NCI-H1092 (cell line): ENCODE results near the gene MARCHF3.
"Not testable (repeated sequence)": the region's sequence is repeated elsewhere in the genome, so short reads cannot be mapped to it uniquely, and the experiment has no call there.

Source experiments
- DNase-seq: peaks from one replicate; lab custom pipeline; 2025; lab: John Stamatoyannopoulos, UW

The MARCHF3 gene

DNA sequence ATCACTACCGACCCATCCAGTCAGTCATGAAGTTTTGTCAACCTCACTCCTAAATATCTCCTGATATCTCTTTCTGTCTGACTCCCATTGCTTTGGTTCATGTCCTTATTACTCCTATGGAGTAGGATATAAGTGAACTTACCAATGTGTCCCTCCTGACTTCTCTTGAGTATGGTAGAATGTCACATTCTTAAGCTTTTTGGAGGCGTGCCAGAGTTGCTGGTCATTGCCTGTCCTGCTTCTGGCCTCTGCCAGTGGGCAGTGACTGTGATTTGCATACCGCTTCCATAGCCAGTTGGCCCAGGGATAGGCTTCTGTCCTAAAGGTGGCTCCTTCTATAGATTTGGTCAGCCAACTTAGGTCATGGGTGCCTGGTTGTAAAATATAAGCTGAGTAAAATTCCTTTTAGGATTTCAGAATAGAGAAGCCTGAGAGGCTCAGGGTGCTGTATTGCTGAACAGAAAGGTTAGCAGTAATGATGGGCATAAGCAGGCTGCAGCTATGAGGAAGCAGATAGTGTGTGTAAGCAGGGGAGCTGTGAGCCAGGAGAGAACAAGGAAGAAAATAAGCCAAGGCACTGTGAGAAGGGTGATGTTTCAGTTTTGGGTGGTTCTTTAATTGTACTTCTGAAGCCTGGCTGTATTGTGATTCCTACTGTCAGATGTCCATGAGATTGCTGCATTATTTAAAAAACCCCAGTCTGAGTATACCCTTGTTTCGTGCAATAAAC is 16.1 kb upstream of the MARCHF3 start:
- no peak for DNase-seq

DNA sequence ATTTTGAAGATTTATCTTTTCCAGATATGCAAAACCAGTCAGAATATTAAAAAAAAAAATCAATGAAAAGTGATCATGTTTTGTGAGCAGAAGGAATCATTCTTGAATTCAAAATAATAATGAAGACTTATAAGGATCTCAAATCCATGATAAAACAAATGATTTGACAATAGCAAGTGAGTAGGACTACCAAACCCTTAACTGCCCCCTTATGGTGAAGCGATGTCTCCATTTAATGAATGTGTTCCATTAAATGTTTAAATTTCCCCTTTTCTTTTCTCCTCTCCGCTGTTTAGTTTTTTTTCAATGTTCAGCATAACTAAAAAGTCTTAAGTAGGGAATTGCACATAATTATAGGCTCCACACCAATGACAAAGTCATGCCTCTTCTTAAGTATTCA is 12.2 kb upstream of the MARCHF3 start:
- DNase-seq: no peak

DNA sequence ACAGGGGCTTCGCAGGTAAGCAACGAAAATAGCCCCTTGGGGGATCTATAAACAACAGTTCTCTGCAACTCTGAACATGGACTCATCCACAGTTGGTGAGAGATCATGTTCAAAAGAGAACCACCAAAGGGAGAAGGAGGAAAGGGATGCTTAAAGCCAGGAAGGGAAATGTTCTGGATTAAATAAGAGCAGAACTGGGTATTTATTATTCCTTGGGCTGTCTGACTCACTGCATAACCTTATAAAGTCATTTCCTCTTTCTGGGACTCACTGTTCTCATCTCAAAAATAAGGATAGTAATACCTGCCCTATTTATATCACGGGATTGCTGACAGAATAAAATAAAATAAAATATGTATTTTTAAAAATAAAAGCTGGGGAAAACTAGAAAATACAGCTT is 11.2 kb upstream of the MARCHF3 start:
- no peak for DNase-seq

DNA sequence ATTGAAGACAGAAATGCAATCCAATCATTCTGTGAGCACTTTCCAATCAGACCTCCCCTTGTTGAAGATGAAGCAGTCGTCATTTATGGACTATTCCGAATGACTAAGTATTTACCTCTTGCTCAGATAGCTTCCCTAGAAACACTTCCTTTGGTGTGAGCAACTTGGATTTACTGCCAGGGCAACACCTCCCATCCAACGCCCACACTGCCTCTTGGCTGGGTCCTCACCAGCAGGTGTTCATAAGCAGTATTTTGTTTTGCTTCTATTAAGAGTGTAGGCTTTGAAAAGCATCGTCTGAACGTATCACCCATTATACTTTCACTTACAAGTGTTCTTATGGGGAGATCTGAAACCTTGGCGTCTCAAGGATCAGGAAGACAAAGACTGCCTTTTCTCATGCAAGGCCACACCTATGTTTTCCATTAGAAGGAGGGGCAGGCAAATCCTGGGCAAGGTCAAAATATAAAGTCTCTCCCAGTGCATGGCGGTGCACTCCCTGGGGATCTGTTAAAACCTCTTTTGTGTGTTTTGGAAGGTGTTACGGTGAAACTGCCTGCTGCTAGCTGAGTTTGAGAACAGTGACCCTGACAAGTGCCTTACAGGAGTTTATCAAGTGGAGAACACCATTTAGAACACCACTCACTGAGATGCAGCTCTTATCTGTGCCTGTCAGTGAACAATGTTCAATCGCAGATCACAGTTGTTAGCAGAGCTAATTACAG is 10.6 kb upstream of the MARCHF3 start:
- peak; percentile 30 for DNase-seq

DNA sequence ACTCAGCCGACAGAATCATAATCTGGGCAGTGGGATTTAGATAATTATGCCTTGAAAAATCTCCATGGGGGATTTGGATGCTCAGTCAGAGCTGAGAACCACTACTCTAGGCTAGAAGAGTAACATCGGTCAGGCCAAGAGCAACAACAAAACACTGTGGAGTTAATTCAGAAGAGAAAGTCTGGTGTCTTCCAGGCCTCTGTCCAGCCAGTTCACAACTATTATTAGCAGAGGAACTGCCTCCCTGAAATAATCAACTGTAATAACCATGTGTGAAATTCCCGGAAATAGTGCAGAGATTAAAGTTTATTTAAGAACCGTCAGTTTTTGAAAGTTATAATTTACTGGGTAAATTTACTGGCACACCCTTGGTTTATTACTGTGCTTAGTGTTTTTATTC is 8.2 kb upstream of the MARCHF3 start:
- no peak for DNase-seq

DNA sequence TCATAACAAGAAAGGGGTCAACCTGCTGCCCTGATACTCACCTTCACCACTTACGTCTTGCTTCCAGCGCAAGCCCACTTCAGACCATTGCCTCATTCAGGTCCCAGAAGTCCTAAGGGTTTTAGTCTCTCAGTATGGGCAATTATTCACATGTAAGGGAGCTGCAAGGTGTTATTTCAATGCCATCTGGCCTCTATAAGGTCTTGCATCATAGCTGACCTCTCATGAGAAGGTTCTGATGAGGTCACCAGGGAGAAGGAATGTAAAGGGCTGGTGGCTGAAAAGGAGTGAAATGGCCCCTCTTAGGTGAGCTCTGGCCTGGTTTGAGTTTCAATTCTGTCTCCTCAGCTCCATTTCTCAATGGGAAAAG is 1.5 kb upstream of the MARCHF3 start:
- DNase-seq: no peak

DNA sequence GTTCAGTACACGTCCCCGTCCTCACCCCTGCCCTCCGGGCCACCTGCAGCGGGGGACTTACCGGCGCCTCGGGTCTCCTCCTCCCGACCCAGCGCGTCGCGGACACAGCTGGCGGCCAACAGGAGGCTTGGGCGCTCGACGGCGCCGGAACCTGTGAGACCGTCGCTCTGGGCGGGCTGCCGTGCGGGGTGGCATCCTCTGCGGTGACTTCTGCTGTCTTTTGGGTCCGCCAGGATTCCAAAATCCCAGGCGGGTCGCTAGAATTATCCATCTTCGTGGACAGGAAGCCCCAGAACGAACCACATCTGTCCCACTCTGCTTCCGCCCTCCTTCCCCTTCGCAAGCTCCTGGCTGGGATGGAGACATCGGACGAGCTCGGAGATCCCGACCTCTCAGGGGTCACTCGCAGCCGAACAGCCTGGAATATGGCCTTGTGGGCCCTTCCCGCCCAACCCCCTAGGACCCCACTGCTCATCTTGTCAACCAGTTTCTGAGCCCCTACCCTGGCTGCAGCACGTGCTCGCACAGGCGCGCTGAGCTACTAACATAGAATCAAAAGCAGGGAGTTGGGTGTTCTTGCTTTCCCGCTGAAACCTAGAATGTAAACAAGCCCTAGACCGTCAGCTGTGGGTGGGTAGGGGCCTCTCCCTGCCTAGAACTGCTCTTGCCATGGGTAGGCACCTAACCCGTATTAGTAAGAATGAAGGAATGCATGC is 947 bp upstream of the MARCHF3 start:
- no peak for DNase-seq

DNA sequence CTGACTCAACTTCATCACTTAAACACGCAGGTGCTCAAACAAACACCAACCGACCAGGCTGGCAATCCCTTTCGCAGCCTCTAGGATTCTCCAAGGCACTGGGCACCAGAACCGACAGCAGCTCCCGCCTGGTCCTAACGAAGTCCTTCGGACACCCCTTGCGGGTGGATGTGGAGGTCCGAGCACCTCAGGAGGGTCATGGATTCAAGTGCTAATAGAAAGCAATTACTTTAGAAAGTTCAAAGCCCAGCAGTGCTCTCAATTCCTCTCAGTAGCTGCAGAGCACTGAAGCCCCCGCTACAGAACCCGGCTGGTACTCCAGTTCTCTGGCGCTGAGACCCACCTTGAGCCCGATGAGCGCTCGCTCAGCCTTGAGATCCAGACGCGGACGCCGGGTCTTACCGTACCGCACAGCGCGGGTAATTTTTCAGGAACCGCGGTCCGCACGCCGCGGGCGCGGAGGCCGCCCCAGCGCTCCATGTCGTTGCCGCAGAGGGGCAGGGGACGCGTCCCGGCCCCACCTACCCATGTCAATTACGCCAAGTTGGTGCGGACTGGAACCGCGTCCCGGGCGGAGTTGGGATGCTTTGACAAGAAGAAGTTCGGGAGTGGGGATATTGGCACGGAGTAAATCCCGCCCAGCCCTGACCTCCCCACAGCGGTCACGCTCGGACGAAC is 638 bp downstream of the MARCHF3 start:
- DNase-seq: peak; percentile 36

DNA sequence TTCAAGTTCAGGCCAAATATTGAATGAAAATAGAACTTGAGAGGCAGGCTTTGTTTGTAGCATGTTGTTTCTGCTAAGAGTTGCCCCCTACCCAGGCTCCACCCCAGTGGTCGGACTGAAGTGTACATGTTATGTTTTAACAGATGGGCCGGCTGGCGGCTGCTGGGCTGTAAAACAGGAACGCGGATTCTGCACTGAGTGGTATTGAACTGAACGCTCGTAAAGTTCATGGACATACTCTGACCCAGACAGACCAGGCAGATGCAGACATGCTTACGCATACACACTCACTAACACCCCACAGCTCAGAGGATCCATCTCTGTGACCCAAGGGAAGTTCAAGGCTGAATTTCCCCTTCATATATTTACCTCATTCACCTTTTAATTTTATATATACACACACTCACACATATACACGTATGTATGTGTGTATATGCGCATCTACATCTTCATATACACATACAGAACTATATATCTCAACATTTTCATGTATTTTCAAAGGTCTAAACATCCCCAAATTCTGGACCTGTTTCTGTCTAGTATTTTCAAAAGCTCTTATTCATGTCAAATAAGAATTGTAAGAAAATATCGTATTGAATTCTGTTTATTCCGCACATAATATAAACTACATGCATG is 1.4 kb downstream of the MARCHF3 start:
- DNase-seq: peak; percentile 13

DNA sequence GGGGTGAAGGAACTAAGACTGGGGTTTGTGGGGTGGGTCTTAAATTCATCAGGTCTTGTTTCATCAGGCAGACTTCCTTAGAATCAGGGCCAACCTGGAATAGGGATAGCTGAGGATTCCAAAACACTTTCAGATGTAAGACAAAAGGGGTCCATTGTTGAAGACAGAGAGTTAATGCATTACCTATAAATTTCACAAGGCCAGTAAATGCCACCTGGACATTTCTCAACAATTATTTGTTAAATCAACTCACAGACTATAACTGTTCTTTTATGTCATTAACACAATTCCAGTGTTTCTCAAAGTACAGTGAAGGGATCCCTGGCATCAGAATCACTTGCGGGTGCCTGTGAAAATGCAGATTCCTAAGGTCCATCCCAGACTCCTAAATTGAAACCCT is 2.8 kb downstream of the MARCHF3 start:
- no peak for DNase-seq

DNA sequence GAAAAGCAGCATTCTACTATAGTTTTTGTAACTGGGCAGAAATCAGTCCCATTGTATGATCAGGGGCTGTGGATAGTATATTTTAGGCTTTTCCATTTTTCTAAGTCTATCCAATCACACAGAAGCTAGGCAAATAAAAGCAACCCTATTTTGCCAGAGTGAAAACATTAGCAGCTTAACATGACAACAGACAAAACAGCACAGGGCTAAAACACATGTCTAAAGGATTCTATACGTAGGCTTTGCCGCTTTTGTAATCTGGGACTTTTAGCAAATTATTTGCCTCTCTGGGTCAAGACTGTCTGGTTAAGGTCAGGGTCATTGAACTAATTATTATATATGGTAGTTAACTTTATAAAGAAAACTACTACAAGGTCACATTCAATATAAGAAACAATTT is 4.2 kb downstream of the MARCHF3 start:
- DNase-seq: no peak

DNA sequence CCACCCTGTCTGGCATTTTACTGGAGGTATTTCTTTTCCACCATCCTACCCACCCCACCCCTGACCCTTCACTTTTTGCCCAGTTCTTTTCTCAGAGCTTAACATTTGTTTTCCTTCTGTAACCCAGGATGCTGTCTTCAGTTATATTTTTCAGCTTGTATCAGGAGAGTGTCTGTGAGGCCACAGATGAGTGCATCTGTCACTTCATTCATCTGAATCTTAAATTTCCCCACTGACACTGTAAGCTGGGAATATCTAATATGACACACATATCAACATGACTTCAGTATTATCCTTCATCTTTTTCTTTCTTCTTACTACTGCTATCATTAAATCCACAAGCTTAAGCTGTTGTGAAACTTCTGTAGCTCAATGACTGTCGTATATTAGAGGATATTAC is 4.9 kb downstream of the MARCHF3 start:
- no peak for DNase-seq

DNA sequence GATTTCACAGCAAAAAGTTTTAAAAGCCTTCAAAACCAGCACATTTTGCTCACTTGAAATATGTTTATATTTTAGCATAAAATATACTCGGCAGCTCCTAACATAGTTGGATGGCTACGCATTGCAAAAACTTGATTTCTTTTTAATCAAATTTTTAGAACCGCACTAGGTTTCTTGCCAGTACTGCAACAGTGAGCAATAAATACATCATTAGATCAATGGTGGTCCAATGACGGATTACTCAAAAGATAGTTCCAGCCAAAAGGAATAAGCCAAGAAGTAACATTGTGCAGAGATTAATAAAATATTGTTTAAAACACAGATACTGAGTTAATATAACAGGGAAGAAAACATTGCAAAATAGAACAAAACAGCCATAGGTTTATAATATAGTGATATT is 5.5 kb downstream of the MARCHF3 start:
- DNase-seq: no peak

DNA sequence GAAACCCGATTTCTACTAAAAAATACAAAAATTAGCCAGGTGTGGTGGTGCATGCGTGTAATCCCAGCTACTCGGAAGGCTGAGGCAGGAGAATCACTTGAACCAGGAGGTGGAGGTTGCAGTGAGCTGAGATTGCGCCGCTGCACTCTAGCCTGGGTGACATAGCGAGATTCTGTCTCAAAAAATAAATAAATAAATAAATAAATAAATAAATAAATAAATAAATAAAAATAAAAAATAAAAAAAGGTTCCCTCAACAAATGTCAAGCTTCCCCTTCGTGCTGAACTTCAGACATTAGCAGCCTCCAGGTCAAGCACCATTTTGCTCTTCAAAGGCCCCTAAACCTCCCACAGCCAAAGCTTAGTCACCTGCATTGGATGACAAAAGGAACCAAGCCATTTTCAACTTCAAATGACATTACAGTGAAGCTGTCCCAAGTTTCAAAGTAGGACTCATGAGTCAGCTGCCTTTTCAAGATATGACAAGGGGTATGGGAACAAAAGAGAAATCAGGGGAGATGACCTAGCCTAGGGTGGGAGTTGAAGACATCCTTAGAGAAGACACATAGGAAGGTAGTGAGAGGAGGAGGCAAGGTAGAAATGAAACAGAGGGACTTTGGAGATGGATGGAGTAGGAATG is 6.7 kb downstream of the MARCHF3 start:
- not testable (repeated sequence) for DNase-seq

DNA sequence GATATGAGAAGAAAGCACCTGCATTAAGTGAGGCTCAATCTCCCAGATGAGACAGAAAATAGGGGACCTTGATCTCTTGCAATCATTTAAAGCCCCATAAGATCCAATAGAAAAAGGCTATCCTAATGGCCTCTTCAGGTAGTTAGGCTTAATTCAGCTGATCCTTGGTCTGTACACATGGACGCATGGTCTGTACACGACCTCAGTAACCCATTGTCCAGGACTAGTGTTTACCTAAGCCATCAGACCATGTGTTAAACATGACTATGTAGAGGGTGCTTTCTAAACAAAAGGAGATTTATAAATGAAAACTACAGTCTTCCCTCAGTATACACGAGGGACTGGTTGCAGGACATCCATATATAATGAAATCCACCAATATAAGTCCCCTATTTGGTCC is 7.5 kb downstream of the MARCHF3 start:
- no peak for DNase-seq

DNA sequence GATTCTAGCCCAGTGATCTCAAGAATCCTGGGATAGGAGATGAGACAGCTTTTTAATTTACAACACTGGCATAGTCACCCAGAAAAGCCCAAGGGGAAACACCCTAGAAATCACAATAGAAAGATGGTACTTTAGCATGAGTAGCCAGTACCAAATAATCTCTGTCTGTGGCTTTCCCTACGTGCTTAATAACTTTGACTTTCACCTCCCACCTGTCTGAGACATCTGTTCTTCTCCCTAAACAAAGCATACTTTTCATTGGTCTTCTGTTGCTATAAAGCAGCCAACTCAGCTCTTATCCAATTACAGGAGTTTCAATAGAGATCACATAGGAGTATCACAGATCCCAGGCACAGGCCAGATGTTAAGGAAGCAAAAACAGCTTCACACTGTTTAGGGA is 10.4 kb downstream of the MARCHF3 start:
- DNase-seq: no peak

DNA sequence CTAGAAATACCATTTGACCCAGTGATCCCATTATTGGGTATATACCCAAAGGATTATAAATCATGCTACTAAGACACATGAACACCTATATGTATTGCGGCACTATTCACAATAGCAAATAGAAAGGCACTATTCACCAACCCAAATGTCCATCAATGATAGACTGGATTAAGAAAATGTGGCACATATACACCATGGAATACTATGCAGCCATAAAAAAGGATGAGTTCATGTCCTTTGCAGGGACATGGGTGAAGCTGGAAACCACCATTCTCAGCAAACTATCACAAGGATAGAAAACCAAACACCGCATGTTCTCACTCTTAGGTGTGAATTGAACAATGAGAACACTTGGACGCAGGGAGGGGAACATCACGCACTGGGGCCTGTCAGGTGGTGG is 13.6 kb downstream of the MARCHF3 start:
- DNase-seq: not testable (repeated sequence)

DNA sequence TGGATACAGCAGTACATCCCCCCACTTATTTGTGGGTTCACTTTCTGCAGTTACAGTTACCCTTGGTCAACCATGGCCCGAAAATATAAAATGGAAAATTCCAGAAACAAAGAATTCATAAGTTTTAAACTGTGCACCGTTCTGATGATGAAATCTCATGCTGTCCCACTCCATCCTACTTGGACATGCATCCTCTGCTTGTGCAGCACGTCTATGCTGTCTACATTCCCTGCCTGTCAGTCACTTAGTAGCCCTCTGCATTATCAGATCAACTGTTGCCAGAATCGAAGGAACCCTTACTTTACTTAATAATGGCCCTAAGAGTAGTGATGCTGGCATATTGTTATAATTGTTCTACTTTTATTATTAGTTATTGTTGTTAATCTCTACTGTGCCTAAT is 14.6 kb downstream of the MARCHF3 start:
- DNase-seq: no peak

DNA sequence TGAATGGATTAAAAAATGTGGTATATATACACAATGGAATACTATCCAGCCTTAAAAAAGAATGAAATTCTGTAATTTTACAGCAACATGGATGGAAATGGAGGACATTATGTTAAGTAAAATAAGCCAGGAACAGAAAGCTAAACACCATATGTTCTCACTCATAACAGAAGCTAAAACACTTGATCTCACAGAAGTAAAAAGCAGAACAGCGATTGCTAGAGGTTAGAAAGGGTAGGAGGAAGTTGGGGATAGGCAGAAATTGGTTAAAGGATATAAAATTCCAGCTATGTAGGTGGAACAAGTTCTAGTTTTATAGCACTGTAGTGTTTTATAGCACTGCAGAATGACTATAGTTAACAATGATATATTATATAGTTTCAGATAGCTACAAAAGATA is 15.8 kb downstream of the MARCHF3 start:
- no peak for DNase-seq

DNA sequence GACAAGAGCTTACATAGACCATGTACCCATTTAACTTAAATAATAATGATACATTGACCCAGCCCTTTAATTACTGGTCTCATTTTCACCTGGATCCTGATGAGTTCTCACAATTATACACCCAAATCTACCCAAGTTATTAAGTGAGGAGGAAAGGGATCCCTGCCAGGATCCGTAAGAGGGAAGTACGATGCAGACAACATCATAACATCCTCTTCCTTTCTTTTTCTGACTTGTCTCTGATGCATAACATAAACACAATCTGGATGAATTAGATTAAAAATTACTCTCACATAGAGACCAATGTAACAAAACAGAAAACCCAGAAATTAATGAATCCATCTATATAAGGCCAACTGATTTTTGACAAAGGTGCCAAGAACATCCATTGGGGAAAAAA is 17.0 kb downstream of the MARCHF3 start:
- DNase-seq: no peak

DNA sequence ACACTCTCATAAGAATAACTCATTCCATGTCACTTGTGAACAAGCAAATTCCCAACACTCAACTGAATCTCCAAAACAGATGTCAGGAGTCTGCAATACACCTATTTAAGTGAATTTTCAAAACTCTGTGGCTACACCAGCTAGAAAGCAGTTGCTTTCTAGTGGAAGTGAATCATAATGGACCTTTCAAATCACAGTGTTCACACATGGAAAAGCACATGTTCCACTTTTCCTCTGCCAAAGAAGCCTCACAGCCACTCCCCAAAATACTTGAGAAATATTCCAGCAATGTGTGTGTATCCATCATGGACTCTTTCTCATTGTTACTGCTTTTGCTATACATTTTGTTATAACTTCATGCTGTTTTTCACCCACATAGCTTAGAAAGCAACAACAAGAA is 17.4 kb downstream of the MARCHF3 start:
- no peak for DNase-seq
